Occipital lobe (tissue), 2 donors: Measurements from ENCODE around the gene ROBO1. TPM values are rescaled to one million over a fixed set of nuclear protein-coding genes. Genes with fewer than 3 reads are reported as not detected.
"Not testable (repeated sequence)": the region's sequence is repeated elsewhere in the genome, so short reads cannot be mapped to it uniquely, and the experiment has no call there.

Experiments used
- DNase-seq: peaks from one replicate; lab custom pipeline; 2025; lab: John Stamatoyannopoulos, UW
- total RNA-seq: library from RNA; depleted of rRNA; stranded (reverse); fragments of >200 nt; gene quantifications from one replicate; pipeline ENCODE4 v1.2.3, GENCODE V29; 2014

The ROBO1 gene
- total RNA-seq, 1 donor from 2014 or later: 156 TPM

- no peak for DNase-seq
Observed at GRCh38 chr3:79383402-79384012, 384.3 kb downstream of the ROBO1 start.

- DNase-seq: no peak
Observed at GRCh38 chr3:79380581-79380980, 387.2 kb downstream of the ROBO1 start.

- DNase-seq: no peak
Observed at GRCh38 chr3:79378064-79378463, 389.7 kb downstream of the ROBO1 start.

- DNase-seq: no peak
Observed at GRCh38 chr3:79369306-79369705, 398.5 kb downstream of the ROBO1 start.

GRCh38 chr3:79368403-79368802, 399.4 kb downstream of the ROBO1 start:
- DNase-seq: no peak

- no peak for DNase-seq
Observed at GRCh38 chr3:79367803-79368202, 400.0 kb downstream of the ROBO1 start.

GRCh38 chr3:79367066-79367465, 400.7 kb downstream of the ROBO1 start:
- no peak for DNase-seq

GRCh38 chr3:79366414-79366813, 401.4 kb downstream of the ROBO1 start:
- DNase-seq: no peak

GRCh38 chr3:79364784-79365183, 403.0 kb downstream of the ROBO1 start:
- DNase-seq: no peak

GRCh38 chr3:79362571-79363270, 405.1 kb downstream of the ROBO1 start:
- DNase-seq: no peak

GRCh38 chr3:79361748-79362378, 405.9 kb downstream of the ROBO1 start:
- no peak for DNase-seq

- DNase-seq: no peak
Observed at GRCh38 chr3:79358327-79358726, 409.5 kb downstream of the ROBO1 start.

GRCh38 chr3:79354179-79354688, 413.6 kb downstream of the ROBO1 start:
- DNase-seq: no peak

GRCh38 chr3:79351699-79352098, 416.1 kb downstream of the ROBO1 start:
- no peak for DNase-seq

GRCh38 chr3:79344876-79345871, 422.6 kb downstream of the ROBO1 start:
- no peak for DNase-seq

- DNase-seq: no peak
Observed at GRCh38 chr3:79341961-79342360, 425.8 kb downstream of the ROBO1 start.

- DNase-seq: no peak
Observed at GRCh38 chr3:79339846-79340245, 428.0 kb downstream of the ROBO1 start.

- no peak for DNase-seq
Observed at GRCh38 chr3:79337798-79338197, 430.0 kb downstream of the ROBO1 start.

GRCh38 chr3:79329154-79329553, 438.6 kb downstream of the ROBO1 start:
- DNase-seq: no peak

GRCh38 chr3:79326642-79327041, 441.2 kb downstream of the ROBO1 start:
- DNase-seq: no peak

GRCh38 chr3:79325833-79326383, 441.9 kb downstream of the ROBO1 start:
- not testable (repeated sequence) for DNase-seq
